Measurements from ENCODE around the gene ABLIM3.

The ABLIM3 gene

DNA sequence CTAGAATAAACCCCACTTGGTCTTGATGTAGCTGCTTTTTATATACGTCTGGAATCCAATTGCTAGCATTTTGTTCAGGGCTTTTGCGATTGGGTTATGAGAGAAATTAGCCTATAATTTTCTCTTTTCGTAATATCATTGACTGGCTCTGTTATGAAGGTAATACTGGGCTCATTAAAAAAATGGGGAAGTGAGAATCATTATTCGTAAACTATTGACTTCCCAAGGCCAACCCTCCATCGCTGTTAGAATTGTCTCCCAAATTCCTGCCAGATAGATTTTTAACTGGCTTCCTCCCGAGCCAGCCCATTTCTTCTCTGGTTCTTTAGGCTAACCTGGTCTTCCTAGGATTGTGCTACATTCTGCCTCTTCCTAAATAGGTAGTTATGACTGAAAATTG lies 168.1 kb downstream of the ABLIM3 start:
- no peak for DNase-seq (ENCODE audit: low read depth)
